Adrenal gland (tissue), 5 donors: Measurements from ENCODE around the gene SLC17A7.

Source experiments
- POLR2A ChIP-seq, 2 donors: fragments of 450-650 bp; IDR thresholded peaks; one replicate each; pipeline ENCODE4 v1.6.1; 2017; ENCODE audit warnings: antibody characterized with exemption in 2 of 2, mild to moderate bottlenecking in 2 of 2, moderate library complexity in 1 of 2
- TF ChIP-seq, protein P1 (sequence below), 6 experiments: fragments of 450-650 bp in 4 of 6; fragments of 200-600 bp in 2 of 6; sonication (generic) in 1 of 6; IDR thresholded peaks; 1 replicate in 5 of 6; 2 replicates in 1 of 6; pipeline versions ENCODE4 v1.5.1 to v1.8.0; 2016 to 2021; ENCODE audit warnings: antibody characterized with exemption in 6 of 6, mild to moderate bottlenecking in 2 of 6, moderate library complexity in 1 of 6
- donor health status: DM: no; HTN: no; CAD: no.

DNA sequence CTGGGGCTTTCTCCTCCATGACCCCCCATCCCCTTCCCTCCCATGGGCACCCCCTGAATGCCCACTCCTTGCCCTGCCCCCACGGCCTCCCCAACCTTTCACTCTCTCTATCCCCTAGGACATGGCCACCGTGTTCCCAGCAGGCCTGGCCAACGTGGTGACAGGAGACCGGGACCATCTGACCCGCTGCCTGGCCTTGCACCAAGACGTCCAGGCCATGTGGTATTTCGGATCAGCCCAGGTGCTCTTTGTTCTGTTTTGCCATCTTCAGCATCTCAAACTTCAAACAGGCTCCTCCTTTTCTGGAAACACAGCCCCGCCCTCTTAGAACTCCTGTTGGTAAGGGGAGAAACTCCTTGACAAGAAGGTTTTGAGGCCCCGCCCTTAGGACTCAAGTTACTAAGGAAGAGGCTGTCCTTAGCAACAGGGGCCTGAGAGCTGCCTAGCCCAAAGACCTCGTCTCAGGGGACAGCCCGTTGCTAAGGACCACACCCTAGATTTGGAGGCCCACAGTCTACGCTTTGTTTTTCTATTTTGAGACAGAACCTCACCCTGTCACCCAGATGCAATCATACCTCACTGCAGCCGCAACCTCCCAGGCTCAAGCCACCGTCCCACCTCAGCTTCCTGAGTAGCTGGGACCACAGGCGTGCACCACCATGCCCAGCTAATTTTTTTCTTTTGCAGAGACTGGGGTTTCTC is 27.6 kb upstream of the SLC17A7 start:
- TF ChIP-seq POLR2A (IDR thresholded peaks at IDR 0.05): no peak
- TF ChIP-seq, protein P1, sequence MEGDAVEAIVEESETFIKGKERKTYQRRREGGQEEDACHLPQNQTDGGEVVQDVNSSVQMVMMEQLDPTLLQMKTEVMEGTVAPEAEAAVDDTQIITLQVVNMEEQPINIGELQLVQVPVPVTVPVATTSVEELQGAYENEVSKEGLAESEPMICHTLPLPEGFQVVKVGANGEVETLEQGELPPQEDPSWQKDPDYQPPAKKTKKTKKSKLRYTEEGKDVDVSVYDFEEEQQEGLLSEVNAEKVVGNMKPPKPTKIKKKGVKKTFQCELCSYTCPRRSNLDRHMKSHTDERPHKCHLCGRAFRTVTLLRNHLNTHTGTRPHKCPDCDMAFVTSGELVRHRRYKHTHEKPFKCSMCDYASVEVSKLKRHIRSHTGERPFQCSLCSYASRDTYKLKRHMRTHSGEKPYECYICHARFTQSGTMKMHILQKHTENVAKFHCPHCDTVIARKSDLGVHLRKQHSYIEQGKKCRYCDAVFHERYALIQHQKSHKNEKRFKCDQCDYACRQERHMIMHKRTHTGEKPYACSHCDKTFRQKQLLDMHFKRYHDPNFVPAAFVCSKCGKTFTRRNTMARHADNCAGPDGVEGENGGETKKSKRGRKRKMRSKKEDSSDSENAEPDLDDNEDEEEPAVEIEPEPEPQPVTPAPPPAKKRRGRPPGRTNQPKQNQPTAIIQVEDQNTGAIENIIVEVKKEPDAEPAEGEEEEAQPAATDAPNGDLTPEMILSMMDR (IDR thresholded peaks at IDR 0.05): no peak
